HG03571 (cell line): Measurements from ENCODE around the gene SYTL2.

Source experiments
- ATAC-seq: cut with Tn5 transposase; IDR thresholded peaks from one replicate; pipeline ENCODE4 v1.9.1; 2021; ENCODE audit not compliant: unreplicated experiment

The SYTL2 gene

GRCh38 chr11:85764796-85765195, 46.1 kb downstream of the SYTL2 start:
- ATAC-seq, result no peak

GRCh38 chr11:85762226-85762625, 48.7 kb downstream of the SYTL2 start:
- no peak for ATAC-seq

- ATAC-seq, result no peak
Observed at GRCh38 chr11:85759915-85760314, 51.0 kb downstream of the SYTL2 start.

- ATAC-seq, result no peak
Observed at GRCh38 chr11:85758480-85759039, 52.4 kb downstream of the SYTL2 start.

GRCh38 chr11:85758026-85758425, 52.9 kb downstream of the SYTL2 start:
- ATAC-seq, result no peak

- ATAC-seq, result no peak
Observed at GRCh38 chr11:85756401-85757200, 54.3 kb downstream of the SYTL2 start.

- no peak for ATAC-seq
Observed at GRCh38 chr11:85755701-85756100, 55.2 kb downstream of the SYTL2 start.

GRCh38 chr11:85755285-85755684, 55.7 kb downstream of the SYTL2 start:
- ATAC-seq, result no peak

GRCh38 chr11:85752890-85753581, 57.9 kb downstream of the SYTL2 start:
- no peak for ATAC-seq

- ATAC-seq, result no peak
Observed at GRCh38 chr11:85752201-85752889, 58.6 kb downstream of the SYTL2 start.

- ATAC-seq, result no peak
Observed at GRCh38 chr11:85751724-85752123, 59.2 kb downstream of the SYTL2 start.

- no peak for ATAC-seq
Observed at GRCh38 chr11:85750646-85751045, 60.3 kb downstream of the SYTL2 start.

- ATAC-seq, result no peak
Observed at GRCh38 chr11:85749884-85750283, 61.1 kb downstream of the SYTL2 start.

- no peak for ATAC-seq
Observed at GRCh38 chr11:85749287-85749834, 61.6 kb downstream of the SYTL2 start.

- no peak for ATAC-seq
Observed at GRCh38 chr11:85748455-85748891, 62.5 kb downstream of the SYTL2 start.

- ATAC-seq, result no peak
Observed at GRCh38 chr11:85746670-85747069, 64.3 kb downstream of the SYTL2 start.

- no peak for ATAC-seq
Observed at GRCh38 chr11:85745626-85746025, 65.3 kb downstream of the SYTL2 start.

- no peak for ATAC-seq
Observed at GRCh38 chr11:85742873-85743275, 68.1 kb downstream of the SYTL2 start.

- ATAC-seq, result no peak
Observed at GRCh38 chr11:85742348-85742747, 68.6 kb downstream of the SYTL2 start.

GRCh38 chr11:85740481-85741400, 70.2 kb downstream of the SYTL2 start:
- ATAC-seq, result no peak
